ENCODE measurements around the gene SOX11.
"Not testable (repeated sequence)": the region's sequence is repeated elsewhere in the genome, so short reads cannot be mapped to it uniquely, and the experiment has no call there.

The SOX11 gene

DNA sequence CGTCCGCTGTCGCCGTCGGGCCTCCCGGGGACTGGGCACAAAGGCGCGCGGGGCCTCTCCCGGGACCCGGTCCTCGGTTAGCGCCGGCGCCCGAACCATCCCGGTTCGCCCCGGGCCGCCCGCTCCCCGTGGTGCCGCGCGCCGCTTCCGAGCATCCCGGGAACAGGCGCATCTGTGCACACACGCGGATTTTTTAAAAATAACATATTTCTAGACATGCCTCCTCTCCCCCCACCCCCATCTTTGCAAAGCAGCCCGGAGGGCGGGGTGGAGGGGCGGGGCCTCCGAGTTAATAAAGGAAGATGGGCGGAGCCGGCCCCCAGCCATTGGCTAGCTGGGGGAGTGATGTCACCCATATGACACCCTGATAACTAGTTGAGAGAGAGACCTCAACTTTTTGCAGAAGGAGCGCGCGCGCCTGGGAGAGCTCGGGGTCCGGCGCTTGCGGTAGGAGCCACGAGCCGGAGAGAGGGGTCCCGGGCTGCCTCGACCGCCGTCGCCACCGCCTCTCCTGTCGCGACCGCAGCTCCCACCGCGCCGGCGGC, at the start of gene SOX11:
TSS of gene SOX11 (plus strand) at position 400 of the 545 bp plus-strand sequence. CDS start 338 bp downstream, outside the sequence.
- ATAC-seq = no peak
- DNase-seq = no peak

DNA sequence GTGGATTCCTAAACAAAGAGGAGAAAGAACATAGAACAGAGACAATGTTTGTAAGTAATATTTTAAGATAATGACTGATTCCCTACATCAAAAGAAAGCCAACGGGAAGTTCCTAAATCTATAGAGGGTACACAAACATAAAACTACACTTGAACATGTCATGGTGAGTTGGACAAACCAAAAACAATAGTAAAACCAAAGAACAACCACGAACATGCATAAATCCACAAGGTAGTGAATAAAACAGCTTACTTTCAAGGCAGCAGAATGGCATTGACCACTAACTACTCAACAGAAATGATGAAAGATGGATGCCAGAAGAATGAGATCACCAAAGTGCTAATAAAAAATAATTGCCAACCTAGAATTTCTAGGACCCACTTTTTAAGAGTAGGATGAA, 39.5 kb upstream of the SOX11 start:
- not testable (repeated sequence) for DNase-seq, ATAC-seq

DNA sequence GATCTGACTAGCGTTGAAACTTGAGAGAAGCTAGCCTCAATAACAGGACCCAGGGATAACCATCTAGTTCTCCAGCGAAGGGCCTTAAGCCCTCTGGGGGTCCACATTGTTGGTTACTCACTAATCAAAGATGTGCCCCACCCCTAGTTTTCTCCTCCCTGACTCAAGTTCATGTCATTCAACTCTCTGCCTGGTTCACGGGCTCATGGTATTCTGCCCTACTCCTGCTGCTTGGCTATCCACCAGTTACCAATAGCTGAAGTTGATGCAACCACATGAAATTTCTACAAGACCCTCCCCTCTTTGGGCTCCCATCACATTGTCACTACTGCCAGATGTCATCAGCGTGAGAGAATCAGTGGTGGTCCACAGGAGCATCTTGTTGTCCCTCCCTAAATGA, 38.4 kb upstream of the SOX11 start:
- not testable (repeated sequence) for DNase-seq, ATAC-seq

DNA sequence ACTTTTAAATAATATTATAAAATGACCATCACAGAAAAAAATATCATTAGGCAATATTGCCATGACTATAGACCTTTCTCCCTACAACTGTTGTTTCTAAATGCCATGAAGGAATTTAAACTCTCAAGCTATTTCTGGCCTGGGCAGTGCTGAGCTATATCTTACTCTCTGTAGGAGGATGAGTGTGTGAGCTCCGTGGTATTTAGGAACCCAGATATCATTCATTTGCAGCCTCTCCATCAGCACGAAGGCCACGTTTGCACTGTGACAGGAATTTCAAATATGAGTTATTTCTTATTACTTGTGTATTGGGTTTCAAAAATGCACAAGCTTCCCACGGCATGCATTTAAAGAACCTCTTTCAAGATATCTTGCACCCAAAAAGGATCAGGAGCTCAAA, 35.0 kb upstream of the SOX11 start:
- ATAC-seq (no peak), DNase-seq (no peak)

DNA sequence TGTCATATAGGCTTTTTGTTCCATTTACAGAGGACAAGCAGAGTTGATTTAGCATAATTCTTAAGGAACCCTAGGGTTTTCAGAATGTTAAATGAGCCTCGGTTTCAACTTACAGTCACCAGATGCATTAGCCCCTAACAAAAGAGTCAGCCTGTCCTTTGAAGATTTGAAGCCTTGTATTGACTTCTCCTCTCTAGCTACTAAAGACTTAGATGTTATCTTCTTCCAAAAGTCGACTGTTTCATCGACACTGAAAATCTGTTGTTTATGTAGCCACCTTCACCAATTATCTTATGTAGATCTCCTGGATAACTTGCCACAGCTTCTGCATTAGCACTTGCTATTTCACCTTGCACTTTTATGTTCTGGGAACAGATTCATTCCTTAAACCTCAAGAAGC, 31.6 kb upstream of the SOX11 start:
- DNase-seq (no peak), ATAC-seq (no peak)

DNA sequence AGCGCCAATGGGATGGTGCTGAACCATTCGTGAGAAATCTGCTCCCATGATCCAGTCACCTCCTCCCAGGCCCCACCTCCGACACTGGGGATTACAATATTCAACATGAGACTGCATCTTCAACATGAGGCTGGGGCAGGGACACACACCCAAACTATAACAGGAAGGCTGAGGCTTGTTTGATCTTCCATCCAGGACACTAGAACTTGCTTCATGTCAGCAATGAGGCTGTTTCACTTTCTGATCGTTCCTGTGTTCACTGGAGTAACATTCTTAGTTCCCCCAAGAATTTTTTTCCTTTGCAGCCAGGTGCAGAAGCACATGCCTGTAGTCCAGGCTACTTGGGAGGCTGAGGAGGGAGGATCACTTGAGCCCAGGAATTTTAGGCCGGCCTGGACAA, 30.8 kb upstream of the SOX11 start:
- ATAC-seq = no peak

DNA sequence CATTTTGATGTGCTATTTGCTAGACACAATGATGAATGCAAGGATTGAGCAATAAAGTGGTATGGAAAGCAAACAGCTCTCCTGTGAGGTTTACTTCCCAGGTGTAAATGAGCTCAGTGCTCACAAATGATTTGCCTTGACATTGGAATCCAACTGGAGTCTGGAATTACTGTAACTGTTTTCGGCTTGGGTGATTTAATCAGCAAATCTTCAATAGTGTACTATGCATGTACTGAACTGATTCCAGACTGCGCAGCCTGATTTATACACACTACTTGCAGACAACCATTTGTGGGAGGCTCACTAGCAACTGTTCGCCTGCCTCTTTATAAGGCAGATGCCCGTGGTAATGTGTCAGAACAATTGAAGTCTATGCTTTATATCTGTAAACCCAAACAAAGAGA, 27.9 kb upstream of the SOX11 start:
- no peak for ATAC-seq

More for the DNA sequence above, 30.8 kb upstream of the SOX11 start:
- DNase-seq = no peak

DNA sequence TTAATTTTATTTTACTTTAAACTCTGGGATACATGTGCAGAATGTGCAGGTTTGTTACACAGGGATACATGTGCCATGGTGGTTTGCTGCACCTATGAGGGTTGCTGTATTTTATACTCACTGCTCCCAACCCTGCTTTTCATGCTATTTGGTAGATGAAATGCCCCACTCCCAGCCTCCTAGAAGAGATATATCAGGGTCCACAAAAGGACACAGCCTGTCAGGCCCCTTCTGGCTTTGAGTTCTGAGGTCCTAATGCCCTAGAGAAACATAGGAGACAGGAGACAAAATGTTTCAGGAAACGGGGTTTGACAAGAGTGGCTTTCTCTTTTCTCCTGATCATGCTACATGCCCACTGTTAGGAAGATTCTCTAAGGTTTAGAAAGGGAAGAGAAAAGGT, 27.1 kb upstream of the SOX11 start:
- DNase-seq (no peak), ATAC-seq (no peak)

More for the DNA sequence above, 27.9 kb upstream of the SOX11 start:
- no peak for DNase-seq

DNA sequence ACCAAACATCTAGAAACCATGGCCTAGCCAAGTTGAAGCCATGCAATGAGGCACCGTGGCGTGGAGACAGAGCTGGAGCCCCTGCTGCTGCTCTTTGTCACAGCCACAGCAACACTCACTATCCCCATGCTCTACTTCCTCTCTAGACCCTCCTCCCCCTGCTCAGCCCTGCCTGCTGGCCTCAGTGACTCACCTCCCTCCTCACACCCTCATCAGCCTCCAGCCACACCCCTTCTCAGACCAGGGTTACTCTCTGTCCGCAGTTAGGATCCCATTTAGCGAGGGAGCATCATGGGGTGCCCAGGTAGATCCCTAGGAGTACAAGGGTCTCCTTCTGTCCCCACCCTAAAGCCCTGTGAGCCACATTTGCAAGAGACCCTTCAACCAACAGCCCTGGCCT, 25.4 kb upstream of the SOX11 start:
- no peak for ATAC-seq
- no peak for DNase-seq

DNA sequence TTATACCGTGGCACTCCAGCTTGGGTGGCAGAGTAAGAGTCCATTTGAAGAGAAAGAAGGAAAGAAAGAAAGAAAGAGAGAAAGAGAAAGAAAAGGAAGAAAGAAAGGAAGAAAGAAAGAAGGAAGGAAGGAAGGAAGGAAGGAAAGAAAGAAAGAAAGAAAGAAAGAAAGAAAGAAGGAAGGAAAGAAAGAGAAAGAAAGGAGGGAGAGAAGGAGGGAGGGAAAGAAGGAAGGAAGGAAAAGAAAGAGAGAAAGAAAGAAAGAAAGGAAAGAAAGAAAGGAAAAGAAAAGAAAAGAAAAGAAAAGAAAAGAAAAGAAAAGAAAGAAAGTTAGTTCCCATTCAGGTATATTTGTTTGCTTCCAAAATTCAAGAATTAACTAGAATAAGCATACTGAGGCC, 24.5 kb upstream of the SOX11 start:
- DNase-seq, ATAC-seq: not testable (repeated sequence)

DNA sequence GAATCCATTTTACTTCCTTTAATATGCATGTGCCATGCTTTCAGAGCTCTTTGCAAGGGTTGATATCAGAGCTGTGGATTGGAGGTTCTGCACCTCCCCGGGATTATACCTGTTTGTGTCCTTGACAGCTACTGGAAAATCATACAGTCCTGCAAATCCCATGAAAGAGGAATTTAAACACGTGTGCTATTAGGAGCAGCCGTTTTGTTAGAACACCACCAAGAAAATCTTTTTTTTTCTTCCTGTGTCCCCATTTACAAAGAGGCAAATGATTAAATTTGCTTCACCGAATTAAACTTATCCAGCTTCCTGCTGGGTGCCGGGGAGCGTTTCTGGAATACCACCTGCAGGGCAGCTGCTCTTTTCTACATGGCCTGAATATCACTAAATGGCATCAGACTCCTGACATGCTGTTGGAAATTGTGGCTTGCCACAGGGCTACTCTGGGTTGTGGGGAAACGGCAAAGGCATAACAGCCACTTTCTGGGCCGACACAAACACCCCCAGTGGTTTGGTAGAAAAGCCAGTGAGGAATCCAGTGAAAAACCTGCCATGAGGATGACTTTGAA, 23.4 kb upstream of the SOX11 start:
- no peak for DNase-seq
- no peak for ATAC-seq

DNA sequence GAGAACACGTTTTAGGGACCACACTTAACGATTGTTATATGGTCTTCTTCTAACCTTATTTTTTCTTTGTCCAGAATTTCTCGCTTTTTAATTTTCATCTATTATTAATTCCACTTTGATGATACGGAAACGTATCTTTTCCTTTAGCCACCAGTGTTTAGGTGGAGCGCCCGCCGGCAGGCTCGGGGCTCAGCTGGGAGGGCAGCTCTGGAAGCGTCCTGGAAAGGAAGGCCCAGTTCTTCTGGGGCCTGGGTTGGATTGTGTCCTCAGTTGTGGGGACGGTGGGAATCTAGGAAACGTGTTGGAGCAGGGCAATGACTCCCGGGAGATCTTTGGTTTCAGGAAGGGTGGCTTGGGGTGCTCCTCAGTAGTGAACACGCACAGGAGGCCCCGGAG, 19.4 kb upstream of the SOX11 start:
- ATAC-seq (no peak), DNase-seq (no peak)

DNA sequence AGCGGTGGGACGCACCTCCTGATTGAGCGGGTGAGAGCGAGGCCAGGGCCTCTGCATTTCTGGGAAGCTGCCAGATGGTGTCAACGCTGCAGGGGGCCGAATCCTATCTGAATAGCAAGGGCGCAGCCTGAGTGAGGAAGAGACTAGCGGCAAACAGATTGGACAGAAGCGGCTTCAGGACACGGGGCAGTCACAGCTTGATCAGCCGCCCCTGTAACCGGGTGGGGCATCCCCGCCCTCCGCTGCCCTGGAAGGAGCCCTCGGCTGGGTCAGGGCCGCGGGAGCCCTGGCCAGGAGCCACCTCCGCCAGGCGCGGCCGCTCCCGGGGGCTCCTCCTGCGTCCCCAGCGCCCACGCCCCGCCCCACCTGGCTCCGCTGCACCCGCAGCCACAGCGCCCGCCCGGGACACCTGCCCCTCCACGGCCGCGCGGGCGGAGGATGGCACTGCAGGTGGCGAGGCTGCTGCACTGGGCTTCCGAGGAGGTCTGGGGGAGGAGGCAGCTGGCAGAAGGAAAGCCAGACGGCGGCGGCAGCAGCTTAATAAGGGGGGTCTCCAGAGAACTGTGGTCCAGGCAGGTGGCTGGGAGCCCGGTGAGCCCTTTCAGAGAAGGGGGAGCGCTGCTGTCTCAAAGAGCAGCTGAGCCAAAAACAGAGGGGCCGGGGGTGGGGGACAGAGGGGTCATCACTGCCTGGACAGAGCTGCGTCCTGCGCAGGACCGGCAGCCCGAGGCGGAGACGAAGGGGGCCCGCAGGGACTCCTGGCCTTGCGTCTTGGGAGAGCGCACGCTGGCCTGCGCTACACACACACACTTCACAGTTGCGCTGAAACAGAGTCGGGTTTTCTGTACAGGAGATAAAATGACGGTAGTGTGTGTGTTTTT, 18.8 kb upstream of the SOX11 start:
- ATAC-seq = no peak

DNA sequence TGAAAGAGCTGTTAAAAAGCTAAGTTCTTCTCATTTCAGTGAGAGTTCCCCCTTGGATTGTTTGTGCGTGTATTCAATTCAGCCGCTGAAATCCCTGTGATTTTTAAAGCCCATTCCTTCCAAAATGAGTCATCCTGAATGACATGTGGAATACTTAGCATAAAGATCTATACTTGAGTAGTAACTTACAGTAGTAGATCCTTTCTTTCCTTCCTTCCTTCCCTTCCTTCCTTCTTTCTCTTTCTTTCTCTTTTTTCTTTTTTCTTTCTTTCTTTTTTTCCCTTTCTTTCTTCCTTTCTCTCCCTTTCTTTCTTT, 18.2 kb upstream of the SOX11 start:
- no peak for ATAC-seq
- DNase-seq = no peak

More for the DNA sequence above, 18.8 kb upstream of the SOX11 start:
- no peak for DNase-seq

DNA sequence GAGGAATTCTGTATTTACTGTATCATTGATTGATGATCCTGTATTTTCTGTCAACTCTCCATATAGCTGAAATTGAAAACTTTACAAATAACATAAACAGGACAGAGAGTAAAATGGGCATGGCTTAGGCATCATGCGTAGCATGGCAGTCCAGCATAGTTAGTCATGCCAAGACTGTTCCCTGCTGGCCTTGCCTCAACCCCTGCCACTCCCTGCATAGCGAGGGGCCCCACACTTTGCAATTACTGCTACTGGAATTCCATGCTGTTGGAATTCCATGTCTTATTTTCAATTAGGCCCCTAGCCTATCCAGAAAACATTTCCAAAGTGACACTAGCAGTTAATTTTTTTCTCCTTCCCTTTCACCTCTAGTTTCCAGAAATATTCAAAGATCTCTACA, 15.1 kb upstream of the SOX11 start:
- DNase-seq (no peak), ATAC-seq (no peak)

DNA sequence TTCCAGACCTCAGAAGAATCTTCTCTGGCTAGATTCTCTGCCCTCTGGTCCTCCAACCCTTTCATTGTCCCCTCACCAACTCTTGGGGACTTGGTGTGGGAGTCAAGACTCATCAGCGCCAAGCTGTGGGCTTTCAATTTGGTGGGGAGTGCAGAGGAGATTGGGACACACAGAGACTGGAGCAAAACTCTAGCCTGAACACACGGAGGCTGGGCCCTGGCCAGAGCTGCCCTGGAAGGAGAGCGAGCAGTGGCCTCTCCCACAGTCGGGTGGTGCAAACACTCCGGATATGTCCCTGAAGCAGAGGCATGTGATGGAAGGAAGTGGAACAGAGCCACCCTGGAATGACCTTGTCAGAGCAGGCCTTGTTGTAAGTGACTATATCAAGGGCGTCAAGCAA, 8.7 kb upstream of the SOX11 start:
- ATAC-seq (no peak), DNase-seq (no peak)

DNA sequence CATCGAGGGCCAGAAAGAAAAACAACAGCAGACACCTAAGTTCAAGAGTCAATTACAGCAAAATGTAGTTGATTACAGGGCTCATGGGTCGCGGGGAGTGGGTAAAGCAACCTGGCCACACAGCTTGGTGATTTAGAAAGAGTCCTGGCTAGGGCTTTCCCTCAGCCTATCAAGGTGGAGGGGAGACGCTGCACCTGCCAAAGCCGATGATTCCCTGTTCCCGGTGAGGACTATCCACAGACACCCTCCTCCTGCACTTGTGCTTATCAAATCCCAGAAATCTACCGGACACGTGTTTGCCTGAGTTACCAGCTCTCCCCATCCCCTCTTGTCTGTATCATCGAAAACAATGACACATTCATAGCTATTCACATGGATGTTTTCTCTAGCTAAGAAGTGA, 7.0 kb upstream of the SOX11 start:
- no peak for ATAC-seq
- no peak for DNase-seq

DNA sequence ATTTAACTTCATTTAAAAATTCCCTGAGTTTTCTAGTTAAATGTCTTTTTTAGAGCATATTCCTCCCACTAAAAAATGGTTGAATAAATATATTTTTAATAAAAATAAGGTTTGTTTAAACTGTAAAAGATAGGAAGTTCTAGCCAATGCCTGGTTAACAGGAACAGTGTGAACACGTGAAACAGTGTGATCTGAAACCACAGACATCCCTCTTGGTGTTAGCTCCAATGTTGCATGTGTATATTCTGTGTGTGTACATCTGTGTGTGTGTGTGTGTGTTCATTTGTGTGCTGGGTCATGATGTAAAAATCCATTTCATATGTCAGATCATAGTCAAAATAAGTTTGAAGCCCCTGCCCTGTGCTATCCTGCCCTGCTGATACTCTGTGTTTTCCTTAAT, 6.1 kb upstream of the SOX11 start:
- DNase-seq (no peak), ATAC-seq (no peak)

DNA sequence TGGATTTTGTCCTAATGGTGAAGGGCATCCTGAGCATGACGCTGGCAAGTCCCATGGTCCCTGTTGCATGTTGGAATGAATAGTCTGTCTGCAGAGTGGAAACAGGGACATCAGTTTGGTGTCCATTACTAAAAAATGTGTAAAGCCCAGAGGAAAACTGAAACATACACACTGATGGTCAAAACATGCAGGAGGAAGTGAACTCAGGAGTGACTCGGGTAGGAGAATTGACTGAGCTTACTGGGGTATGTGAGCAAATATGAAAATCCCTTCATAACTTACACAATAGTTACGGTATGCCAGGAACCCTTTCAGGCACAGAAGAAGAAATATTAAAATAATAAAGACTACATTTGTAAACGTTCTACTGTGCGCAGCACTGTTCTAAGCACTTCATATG, 5.6 kb upstream of the SOX11 start:
- DNase-seq (no peak), ATAC-seq (no peak)

DNA sequence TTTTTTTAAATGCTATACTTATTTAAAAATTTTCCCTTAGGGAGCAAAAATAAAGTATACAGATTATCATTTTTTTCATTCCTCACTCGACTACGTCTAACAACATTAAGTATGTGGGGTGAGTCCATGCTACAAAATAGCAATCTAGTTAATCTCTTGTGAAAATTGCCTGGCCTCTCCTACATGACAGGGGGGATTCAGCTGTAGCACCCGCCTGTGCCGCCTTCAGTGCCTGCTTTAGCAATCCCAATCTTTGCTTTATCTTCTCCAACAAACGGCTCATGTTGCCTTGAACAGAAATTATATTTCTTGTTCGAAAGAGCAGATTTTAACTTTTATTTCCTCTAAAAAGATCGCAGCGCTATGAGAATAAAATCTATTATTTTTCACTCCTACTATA, 2.4 kb upstream of the SOX11 start:
- DNase-seq (no peak), ATAC-seq (no peak)

DNA sequence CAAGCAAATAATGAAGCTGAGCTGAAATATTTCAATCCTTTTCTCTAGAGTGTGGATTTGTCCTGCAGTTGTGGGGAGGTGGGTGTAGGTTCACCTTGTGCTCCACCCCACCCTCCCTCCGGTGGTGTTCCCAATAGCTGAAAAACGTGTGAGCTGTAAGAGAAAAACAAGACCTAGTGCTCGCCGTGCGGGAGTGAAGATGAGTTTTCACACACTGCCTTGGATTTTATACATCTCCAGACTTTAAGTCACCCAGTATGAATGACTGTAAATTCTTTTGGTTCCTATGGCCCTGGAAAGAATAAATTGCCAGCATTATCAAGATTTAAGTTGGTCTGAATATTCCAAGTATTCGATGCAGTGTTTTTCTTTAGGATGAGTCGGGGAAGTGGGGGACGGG, 1.9 kb upstream of the SOX11 start:
- no peak for DNase-seq
- ATAC-seq = no peak

DNA sequence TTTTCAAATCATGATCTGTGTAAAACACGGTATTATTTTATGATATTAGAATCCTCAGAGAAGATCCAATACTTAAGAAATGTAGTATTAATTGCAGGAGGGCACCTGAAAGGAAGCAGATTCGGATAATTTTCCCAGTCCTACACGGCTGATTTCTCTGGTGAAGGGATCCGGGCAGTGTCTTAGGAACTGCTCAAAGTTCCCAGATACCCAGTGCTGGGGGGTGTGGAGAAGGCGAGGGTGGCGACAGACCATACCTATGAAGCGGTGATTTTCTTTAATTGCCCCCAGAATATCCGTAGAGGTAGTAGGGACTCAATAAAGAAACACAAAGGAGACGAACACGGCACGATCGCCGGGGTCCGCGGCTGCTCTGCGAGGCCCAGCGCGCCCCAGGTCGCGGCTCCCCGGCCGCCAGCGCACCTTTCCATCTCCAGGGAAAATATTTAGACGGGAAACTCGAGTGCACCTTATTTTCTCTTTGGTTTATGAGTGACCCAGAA, 1.4 kb upstream of the SOX11 start:
- ATAC-seq (no peak), DNase-seq (no peak)

DNA sequence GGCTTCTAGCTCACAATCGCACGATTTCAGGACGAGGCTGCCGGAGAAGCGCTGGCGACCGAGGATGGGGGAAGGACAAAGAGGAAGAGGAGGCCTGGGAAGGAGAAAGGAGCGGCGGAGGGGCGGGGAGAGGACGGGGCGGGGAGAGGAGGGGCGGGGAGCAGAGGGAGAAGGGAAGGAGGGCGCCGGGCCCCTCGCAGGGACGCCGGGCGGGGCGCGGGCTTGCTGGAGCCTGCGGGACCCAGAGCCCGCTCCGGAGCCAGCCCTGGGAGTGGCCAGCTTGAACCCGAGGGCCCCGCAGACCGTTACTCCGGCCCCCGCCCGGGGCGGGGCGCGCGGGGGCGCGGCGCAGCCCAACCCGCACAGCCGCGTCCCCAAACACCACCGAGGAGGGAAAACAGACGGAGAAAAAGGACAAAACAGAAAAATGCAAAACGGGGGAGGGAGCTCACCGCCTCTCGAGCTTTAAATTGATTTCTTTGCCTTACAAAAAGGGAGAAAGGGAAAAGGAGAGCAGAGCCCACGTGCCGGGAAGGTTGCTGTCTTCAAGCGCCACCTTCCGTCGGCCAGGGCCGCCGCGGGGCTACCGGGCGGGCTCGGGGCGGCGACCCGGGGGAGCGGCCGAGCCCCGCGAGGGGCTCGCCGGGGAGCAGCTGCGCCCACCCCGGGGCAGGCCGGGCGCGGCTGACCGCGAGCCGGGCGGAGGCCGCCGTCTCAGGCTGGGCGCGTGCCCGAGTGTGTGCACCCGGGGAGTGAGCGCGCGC, 781 bp upstream of the SOX11 start:
- DNase-seq = no peak
- no peak for ATAC-seq

Measured in stimulated activated naive CD8-positive, alpha-beta T cell treated with anti-CD3 and anti-CD28 coated beads, Interleukin-15, Interleukin-2, amounts not matched to agents 100 U/mL and 50 U/mL, for 24 hours (primary cell).